Globus pallidus (tissue), 1 donor: ENCODE results near the gene ADAMTS13.
"Not testable (repeated sequence)": the region's sequence is repeated elsewhere in the genome, so short reads cannot be mapped to it uniquely, and the experiment has no call there.

Experiments
- DNase-seq: peaks from one replicate; pipeline ENCODE4 v3.0.0-alpha.2; 2015; ENCODE audit warnings: low spot score

Gene ADAMTS13

DNA sequence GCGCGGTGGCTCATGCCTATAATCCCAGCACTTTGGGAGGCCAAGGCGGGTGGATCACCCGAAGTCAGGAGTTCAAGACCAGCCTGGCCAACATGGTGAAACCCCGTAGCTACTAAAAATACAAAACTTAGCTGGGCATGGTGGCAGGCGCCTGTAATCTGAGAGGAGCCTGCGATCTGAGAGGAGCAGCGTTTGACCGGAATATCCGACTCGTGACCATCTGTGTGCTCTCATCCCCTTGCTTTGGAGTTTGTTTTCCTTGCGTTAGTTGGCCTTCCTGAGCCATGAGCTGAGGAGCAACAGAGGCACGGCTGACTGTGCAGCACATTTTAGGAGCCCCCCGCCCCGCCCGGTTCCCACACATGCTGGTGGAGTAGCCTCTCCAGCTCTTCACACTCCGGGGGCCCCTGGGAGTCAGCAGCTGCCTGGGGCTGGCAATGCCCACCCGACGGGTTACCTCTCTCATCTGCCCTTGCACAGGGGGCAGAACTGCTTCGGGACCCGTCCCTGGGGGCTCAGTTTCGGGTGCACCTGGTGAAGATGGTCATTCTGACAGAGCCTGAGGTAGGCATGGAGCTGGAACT, 3.0 kb downstream of the ADAMTS13 start:
- no peak for DNase-seq

DNA sequence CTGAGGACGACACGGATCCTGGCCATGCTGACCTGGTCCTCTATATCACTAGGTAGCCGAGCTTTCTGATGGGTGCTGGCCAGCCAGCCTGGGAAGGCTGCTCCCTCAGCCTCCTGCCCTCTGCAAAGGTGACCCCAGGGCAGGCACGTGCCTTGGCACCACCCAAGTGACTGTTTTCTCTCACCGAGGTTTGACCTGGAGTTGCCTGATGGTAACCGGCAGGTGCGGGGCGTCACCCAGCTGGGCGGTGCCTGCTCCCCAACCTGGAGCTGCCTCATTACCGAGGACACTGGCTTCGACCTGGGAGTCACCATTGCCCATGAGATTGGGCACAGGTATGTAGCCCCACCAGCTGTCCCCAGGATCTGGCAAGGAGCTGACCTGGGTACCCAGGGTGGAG, 3.8 kb downstream of the ADAMTS13 start:
- DNase-seq = no peak

DNA sequence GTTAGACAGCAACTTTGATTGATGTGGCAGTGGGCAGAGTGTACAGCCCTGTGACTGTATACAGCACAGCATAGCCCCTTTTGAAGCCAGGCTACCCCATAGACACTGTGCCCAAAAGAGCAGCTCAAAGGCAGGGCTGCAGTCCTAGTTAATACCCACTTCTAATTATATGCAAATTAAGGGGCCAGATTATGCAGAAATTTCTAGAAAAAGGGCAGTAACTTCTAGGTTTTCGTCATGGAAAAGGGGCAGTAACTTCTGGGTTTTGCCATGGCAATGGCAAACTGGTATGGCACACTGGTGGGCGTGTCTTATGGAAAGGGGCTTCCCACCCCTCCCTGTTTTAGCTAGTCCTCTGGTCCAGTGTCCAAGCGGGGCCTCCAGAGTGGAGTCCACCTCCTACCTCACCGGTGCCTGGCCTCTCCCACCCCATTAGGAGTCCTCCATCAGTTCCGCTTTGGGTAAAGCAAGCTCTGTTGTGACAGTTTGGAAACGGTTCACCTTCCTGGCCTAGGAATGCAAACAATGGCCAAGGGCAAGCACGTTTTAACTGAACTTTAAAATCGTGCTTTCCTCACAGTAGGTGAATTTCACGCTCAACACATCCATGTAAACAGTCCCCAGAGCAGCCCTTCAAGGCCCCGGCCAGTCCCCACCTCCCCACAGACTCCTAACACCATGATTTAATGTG, 5.6 kb downstream of the ADAMTS13 start:
- no peak for DNase-seq

DNA sequence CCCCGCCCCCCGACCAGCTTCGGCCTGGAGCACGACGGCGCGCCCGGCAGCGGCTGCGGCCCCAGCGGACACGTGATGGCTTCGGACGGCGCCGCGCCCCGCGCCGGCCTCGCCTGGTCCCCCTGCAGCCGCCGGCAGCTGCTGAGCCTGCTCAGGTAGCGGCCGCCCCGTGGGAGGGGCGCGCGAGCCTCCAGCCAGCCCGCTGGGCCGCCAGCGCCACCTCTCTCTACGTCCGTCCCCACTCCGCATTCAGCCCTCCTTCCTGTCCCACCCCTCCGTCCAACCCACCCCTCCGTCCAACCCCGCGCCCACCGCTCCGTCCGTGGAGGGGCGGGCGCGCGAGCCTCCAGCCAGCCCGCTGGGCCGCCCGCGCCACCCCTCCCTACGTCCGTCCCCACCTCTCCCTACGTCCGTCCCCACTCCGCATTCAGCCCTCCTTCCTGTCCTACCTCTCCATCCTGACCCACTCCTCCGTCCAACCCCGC, 6.5 kb downstream of the ADAMTS13 start:
- DNase-seq = no peak

GRCh38 chr9:133429214-133429613, 7.0 kb downstream of the ADAMTS13 start:
- no peak for DNase-seq

- DNase-seq = no peak
Observed at GRCh38 chr9:133429641-133430161, 7.5 kb downstream of the ADAMTS13 start.

DNA sequence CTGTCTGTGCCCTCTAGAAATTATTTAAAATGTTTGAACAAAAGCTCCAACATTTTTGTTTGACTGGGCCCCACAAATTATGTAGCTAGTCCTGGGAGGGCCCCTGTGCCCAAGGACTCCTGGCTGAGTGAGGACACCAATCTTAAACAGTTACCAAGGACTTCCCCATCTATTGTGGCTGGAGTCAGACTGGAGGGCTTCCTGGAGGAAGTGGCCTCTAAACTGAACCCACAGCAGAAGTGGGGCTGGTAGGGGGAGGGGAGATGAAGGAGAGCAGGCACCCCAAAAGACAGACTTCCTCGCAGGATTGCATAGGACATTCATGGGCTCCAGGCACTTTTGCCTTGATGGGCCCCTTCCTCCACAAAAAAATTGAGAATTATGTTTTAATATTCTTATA, 8.1 kb downstream of the ADAMTS13 start:
- DNase-seq = no peak

GRCh38 chr9:133433351-133433843, 11.2 kb downstream of the ADAMTS13 start:
- no peak for DNase-seq

DNA sequence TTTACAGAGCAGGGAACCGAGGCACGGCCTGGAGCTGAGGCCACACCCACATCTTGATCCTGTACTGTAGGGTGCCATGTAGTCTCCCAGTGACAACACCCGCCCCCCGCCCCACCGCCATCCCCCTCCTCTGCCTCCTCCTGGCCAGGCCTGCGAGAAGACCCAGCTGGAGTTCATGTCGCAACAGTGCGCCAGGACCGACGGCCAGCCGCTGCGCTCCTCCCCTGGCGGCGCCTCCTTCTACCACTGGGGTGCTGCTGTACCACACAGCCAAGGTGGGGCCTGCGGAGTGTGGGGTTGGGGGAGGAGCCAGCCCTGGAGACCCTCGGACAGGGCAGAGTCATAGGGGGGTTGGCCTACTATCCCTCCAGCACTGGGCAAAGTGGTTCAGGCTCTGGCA, 14.5 kb downstream of the ADAMTS13 start:
- DNase-seq = no peak

GRCh38 chr9:133437753-133438531, 15.8 kb downstream of the ADAMTS13 start:
- no peak for DNase-seq

DNA sequence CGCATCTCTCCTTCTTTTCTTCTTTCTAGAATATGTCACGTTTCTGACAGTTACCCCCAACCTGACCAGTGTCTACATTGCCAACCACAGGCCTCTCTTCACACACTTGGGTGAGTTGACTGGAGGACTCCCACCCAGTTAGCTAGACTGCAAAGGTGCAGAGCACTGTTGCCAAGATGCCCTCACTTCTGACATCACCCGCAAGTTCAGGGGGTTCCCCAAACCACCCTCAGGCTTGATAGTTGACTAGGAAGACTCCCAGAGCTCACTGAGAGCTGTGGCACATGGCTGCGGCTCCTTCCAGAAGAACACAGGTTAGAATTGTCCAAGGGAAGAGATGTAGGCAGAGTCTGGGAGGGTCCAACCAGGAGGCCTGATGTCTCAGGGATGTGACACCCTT, 17.2 kb downstream of the ADAMTS13 start:
- DNase-seq = no peak

GRCh38 chr9:133440874-133441273, 18.7 kb downstream of the ADAMTS13 start:
- no peak for DNase-seq

DNA sequence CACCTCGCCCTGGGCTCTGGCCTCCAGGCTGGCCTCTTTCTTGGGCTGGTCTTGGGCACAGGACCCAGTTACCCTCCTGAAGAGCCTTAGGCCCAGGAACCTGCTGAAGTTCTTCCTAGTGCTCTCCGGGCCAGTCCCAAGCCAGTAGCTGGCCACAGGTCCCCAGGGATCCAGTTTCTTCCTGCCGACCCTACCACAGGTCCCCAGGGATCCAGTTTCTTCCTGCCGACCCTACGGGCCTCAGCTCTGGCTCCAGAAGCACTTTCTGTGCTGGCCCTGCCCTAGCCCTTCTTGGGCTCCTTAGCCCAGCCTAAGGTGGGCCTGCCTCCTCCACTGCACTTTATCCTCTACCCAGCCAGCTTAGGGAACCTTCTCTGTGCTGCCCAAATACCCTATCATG, 19.4 kb downstream of the ADAMTS13 start:
- no peak for DNase-seq

- no peak for DNase-seq
Observed at GRCh38 chr9:133443248-133443647, 21.1 kb downstream of the ADAMTS13 start.

- DNase-seq = no peak
Observed at GRCh38 chr9:133443982-133444381, 21.8 kb downstream of the ADAMTS13 start.

- no peak for DNase-seq
Observed at GRCh38 chr9:133445293-133445969, 23.3 kb downstream of the ADAMTS13 start.

- no peak for DNase-seq
Observed at GRCh38 chr9:133448487-133448972, 26.4 kb downstream of the ADAMTS13 start.

GRCh38 chr9:133449760-133450159, 27.6 kb downstream of the ADAMTS13 start:
- no peak for DNase-seq

DNA sequence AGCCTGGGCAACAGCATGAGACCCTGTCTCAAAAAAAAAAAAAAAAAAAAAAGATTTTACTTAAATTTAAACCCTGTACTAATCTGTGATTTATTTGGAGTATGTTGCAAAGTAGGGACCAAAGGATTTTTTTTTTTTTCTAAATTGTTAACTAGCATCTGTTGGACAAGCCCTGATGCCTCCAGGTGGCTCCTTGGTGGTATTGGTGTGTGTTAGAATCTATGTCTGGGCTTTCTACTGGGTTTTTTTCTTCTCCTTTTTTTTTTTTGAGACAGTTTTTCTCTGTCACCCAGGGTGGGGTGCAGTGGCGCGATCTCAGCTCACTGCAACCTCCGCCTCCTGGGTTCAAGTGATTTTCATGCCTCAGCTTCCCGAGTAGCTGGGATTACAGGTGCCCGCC, 29.7 kb downstream of the ADAMTS13 start:
- not testable (repeated sequence) for DNase-seq

GRCh38 chr9:133452562-133452961, 30.4 kb downstream of the ADAMTS13 start:
- DNase-seq = no peak

DNA sequence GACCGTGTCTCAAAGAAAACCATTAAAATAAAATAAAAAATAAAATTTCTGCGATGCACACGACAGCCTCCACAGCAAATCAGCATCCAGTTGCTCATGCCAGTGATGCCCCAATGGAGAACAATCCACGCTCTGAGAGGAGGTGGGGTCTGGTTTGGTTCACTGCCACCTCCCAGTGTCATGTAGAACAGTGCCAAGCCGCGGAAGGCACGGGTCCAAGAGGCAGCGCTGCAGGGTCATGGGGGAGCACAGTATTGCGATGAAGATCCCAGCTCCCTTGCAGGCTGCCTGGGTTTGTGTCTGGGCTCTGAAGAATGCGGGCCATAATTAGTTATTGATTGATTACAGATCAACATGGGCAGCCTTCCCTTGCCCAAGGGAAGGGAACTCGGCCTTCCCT, 31.5 kb downstream of the ADAMTS13 start:
- DNase-seq = peak; percentile 47

- no peak for DNase-seq
Observed at GRCh38 chr9:133454325-133454724, 32.2 kb downstream of the ADAMTS13 start.
